PC-3 (cell line): ENCODE results near the gene USP25. TPM values are rescaled to one million over a fixed set of nuclear protein-coding genes. Genes with fewer than 3 reads are reported as not detected.

Source experiments
- ATAC-seq: fragments of 200-7000 bp; cut with Tn5 transposase; 2 replicates; pipeline ENCODE4 v1.9.1; 2020; ENCODE audit warnings: mild to moderate bottlenecking, moderate library complexity
- BruUV-seq: library from RNA; stranded (reverse); fragments of 400-500 nt; replicated peaks from 2 replicates; lab custom pipeline; 2021; lab: Mats Ljungman, UMichigan
- CTCF ChIA-PET: fragments of 300-600 bp; sonication (Branson Sonifier 250); formaldehyde crosslinking; loops from one replicate; lab custom pipeline; 2022; ENCODE audit warnings: antibody characterized with exemption; lab: Charles Lee
- POLR2A ChIA-PET: fragments of 300-600 bp; sonication (Branson Sonifier 250); formaldehyde crosslinking; loops from one replicate; lab custom pipeline; 2022; ENCODE audit warnings: antibody characterized with exemption; ENCODE audit not compliant: unreplicated experiment; lab: Charles Lee
- DNase-seq: peaks from one replicate; pipeline ENCODE4 v3.0.0-alpha.2; 2015
- H2AFZ ChIP-seq: fragments of 300-600 bp; sonication (generic); 2 replicates; pipeline ENCODE4 v1.6.0; 2016; ENCODE audit warnings: antibody characterized with exemption, low read length
- H3F3A ChIP-seq: fragments of 300-600 bp; sonication (generic); one replicate; pipeline ENCODE4 v1.6.0; 2017; ENCODE audit warnings: antibody characterized with exemption, low read length, control low read depth, mild to moderate bottlenecking; ENCODE audit not compliant: unreplicated experiment
- H3K27ac ChIP-seq: fragments of 300-600 bp; sonication (generic); 2 replicates; pipeline ENCODE4 v1.5.1; 2016; ENCODE audit warnings: mild to moderate bottlenecking, low read length
- H3K27me3 ChIP-seq: fragments of 300-600 bp; sonication (generic); 2 replicates; pipeline ENCODE4 v1.6.1; 2016; ENCODE audit warnings: low read length, mixed read lengths
- H3K36me3 ChIP-seq: fragments of 300-600 bp; sonication (generic); 2 replicates; pipeline ENCODE4 v1.6.1; 2016; ENCODE audit warnings: low read depth, mixed run types, low read length, mixed read lengths
- H3K4me1 ChIP-seq: fragments of 300-600 bp; sonication (generic); 2 replicates; pipeline ENCODE4 v1.5.1; 2016; ENCODE audit warnings: low read length; ENCODE audit not compliant: insufficient read depth
- H3K4me2 ChIP-seq: fragments of 300-600 bp; sonication (generic); 2 replicates; pipeline ENCODE4 v1.6.0; 2016; ENCODE audit warnings: low read length
- H3K4me3 ChIP-seq: fragments of 300-600 bp; sonication (generic); 2 replicates; pipeline ENCODE4 v1.5.1; 2016; ENCODE audit warnings: mild to moderate bottlenecking, low read length, mixed read lengths
- H3K79me2 ChIP-seq: fragments of 300-600 bp; sonication (generic); 2 replicates; pipeline ENCODE4 v1.6.1; 2017; ENCODE audit warnings: low read length, mixed read lengths
- H3K9ac ChIP-seq: fragments of 300-600 bp; sonication (generic); 2 replicates; pipeline ENCODE4 v1.6.0; 2016; ENCODE audit warnings: mild to moderate bottlenecking, low read length
- H3K9me2 ChIP-seq: fragments of 300-600 bp; sonication (generic); replicated peaks from 2 replicates; pipeline ENCODE4 v1.6.1; 2016; ENCODE audit warnings: mixed run types, low read length, mixed read lengths
- H3K9me3 ChIP-seq: fragments of 300-600 bp; sonication (generic); 2 replicates; pipeline ENCODE4 v1.6.1; 2016; ENCODE audit warnings: low read length, mixed read lengths
- H4K20me1 ChIP-seq: fragments of 300-600 bp; sonication (generic); 2 replicates; pipeline ENCODE4 v1.6.1; 2016; ENCODE audit warnings: low read length, mixed read lengths
- EZH2 ChIP-seq: fragments of 300-600 bp; sonication (generic); IDR thresholded peaks from one replicate; pipeline ENCODE4 v1.6.1; 2017; ENCODE audit warnings: antibody characterized with exemption, mild to moderate bottlenecking, low read length; ENCODE audit not compliant: unreplicated experiment
- EZH2phosphoT487 ChIP-seq: fragments of 300-600 bp; sonication (generic); IDR thresholded peaks from 2 replicates; pipeline ENCODE4 v1.6.1; 2018; ENCODE audit warnings: mild to moderate bottlenecking, antibody characterized with exemption, low read length, borderline replicate concordance
- intact Hi-C: fragments of 100-400 bp; cut with micrococcal nuclease; formaldehyde crosslinking; loops from 2 replicates; pipeline ENCODE4 v1.9.0; 2023
- total RNA-seq: library from RNA; depleted of rRNA; stranded (reverse); fragments of >200 nt; gene quantifications from 2 replicates; pipeline ENCODE4 v1.2.3, GENCODE V29; 2014
- TF ChIP-seq, protein P1 (sequence below): fragments of 300-600 bp; sonication (generic); conservative IDR thresholded peaks from 2 replicates; pipeline ENCODE4 v1.5.1; 2017; ENCODE audit warnings: antibody characterized with exemption, low read depth, mild to moderate bottlenecking, low read length

The USP25 gene
- total RNA-seq, 1 experiment from 2014 or later: 54.4 TPM

DNA sequence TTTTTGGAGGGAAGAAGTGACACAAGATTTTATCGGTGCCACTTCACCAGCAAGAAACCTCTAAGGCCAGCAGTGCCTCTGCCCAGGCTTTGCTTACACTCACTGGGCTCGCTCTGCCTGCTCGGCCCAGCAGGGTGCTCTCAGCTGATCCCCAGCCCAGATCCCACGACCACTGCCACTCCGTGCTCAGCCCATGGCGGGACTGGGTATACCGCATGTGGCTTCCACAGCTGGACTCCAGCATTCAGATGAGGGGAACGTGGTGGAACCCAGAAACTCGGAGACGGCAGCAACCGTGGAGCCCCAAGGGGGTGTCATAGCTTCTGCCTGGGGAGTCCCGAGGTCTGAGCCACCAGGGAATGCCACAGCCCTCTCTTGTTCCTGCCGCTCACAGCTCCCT lies 12.9 kb downstream of the USP25 start:
- Histone ChIP-seq H3K9me3 (no peaks in the 10 kb centered on the region), H2AFZ (no peak overlapping the region), H3K27ac (no peak overlapping the region), H3K27me3 (no peaks in the 10 kb centered on the region), H3K9ac (no peak overlapping the region), H3K4me2 (no peak overlapping the region), H4K20me1 (peaks cover 62% of the 10 kb centered on the region), H3K9me2 (no peaks in the 10 kb centered on the region), H3K4me1 (peaks cover 40% of the 10 kb centered on the region), H3F3A (no peaks in the 10 kb centered on the region), H3K36me3 (peaks cover 11% of the 10 kb centered on the region; the same call in 1 of the 2 replicates), H3K79me2 (peaks cover 100% of the 10 kb centered on the region), H3K4me3 (no peak overlapping the region)
- CTCF ChIA-PET: no interaction called here
- DNase-seq (no peak), ATAC-seq (no peak)
- intact Hi-C loops: no loop called here
- POLR2A ChIA-PET: no interaction called here
- no TSS peak for BruUV-seq
- TF ChIP-seq, protein P1, sequence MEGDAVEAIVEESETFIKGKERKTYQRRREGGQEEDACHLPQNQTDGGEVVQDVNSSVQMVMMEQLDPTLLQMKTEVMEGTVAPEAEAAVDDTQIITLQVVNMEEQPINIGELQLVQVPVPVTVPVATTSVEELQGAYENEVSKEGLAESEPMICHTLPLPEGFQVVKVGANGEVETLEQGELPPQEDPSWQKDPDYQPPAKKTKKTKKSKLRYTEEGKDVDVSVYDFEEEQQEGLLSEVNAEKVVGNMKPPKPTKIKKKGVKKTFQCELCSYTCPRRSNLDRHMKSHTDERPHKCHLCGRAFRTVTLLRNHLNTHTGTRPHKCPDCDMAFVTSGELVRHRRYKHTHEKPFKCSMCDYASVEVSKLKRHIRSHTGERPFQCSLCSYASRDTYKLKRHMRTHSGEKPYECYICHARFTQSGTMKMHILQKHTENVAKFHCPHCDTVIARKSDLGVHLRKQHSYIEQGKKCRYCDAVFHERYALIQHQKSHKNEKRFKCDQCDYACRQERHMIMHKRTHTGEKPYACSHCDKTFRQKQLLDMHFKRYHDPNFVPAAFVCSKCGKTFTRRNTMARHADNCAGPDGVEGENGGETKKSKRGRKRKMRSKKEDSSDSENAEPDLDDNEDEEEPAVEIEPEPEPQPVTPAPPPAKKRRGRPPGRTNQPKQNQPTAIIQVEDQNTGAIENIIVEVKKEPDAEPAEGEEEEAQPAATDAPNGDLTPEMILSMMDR: no peak
- TF ChIP-seq EZH2 (no peak), EZH2phosphoT487 (no peak)

DNA sequence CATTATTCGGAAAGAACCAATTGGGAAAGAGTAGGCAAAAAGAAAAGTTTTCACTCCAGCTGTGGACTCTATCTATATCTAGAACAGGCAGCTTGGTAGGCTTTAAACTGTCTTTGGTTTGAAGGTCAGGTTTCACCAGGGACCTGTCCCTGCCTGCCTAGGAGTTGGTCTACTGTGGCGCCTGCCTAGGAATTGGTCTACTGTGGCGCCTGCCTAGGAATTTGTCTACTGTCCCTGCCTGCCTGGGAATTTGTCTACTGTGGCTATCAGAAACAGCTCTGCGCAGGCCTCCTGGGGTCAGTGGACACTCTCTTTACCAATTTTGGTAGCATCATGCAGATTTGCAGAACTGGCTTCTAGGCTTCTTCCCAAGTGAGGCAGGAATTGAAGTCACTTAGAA lies 13.8 kb downstream of the USP25 start:
- ATAC-seq (no peak), DNase-seq (no peak)
- ChIA-PET CTCF (no interaction called here), POLR2A (no interaction called here)
- H3K9me2 ChIP-seq: no peaks in the 10 kb centered on the region
- H3K27ac ChIP-seq: no peak overlapping the region
- no peaks in the 10 kb centered on the region for H3F3A ChIP-seq
- H3K4me2 ChIP-seq: no peak overlapping the region
- BruUV-seq: no TSS peak
- intact Hi-C loops: no loop called here
- peaks cover 100% of the 10 kb centered on the region for H3K79me2 ChIP-seq
- no peak overlapping the region for H3K9ac ChIP-seq
- H3K4me1 ChIP-seq: peaks cover 36% of the 10 kb centered on the region
- no peak overlapping the region for H2AFZ ChIP-seq
- no peaks in the 10 kb centered on the region for H3K9me3 ChIP-seq
- no peak for TF ChIP-seq EZH2
- TF ChIP-seq, protein P1: no peak
- H4K20me1 ChIP-seq: peaks cover 62% of the 10 kb centered on the region
- no peaks in the 10 kb centered on the region for H3K27me3 ChIP-seq
- peaks cover 11% of the 10 kb centered on the region; the same call in 1 of the 2 replicates for H3K36me3 ChIP-seq
- H3K4me3 ChIP-seq: no peak overlapping the region

DNA sequence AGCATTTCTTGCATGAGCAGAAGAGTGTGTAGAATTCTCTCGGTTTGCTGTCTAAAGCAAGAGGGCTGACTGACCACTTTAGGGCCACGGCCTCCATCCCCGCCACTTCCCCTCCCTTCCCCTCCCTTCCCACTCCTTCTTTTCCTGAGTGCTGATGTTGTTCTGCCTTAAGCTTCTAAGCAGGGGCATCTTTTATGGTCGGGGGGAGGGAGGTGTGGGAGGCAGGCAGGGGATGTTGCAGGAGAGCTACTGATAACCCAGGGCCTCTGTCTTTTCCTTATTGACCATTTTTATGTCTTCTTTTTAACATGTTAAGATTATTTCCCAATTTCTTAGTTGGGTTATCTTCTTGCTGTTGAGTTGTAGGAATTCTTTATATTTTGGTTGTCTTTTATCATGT lies 15.1 kb downstream of the USP25 start:
- Histone ChIP-seq H3K27ac (no peak overlapping the region), H4K20me1 (peaks cover 61% of the 10 kb centered on the region), H3K27me3 (no peaks in the 10 kb centered on the region), H3K9me2 (no peaks in the 10 kb centered on the region), H3K4me3 (no peak overlapping the region), H3F3A (no peaks in the 10 kb centered on the region), H3K36me3 (peaks cover 11% of the 10 kb centered on the region; the same call in 1 of the 2 replicates), H3K9me3 (no peaks in the 10 kb centered on the region), H2AFZ (no peak overlapping the region), H3K79me2 (peaks cover 100% of the 10 kb centered on the region), H3K4me2 (no peak overlapping the region), H3K9ac (no peak overlapping the region), H3K4me1 (peaks cover 38% of the 10 kb centered on the region)
- ATAC-seq (no peak), DNase-seq (no peak)
- TF ChIP-seq EZH2phosphoT487 (no peak), EZH2 (no peak)
- TF ChIP-seq, protein P1: no peak
- intact Hi-C loops: no loop called here
- no TSS peak for BruUV-seq
- POLR2A ChIA-PET: no interaction called here
- CTCF ChIA-PET: interaction anchor here (0.6 kb wide), 1 partner anchor 82 kb away, joined by 5 read pairs; no protein-coding TSS in a partner anchor
